Measurements from ENCODE around the gene MAST3.

MAST3 gene

GRCh38 chr19:18070181-18070580, 27.4 kb upstream of the MAST3 start:
- TF ChIP-seq USF1 (IDR thresholded peaks at IDR 0.05) (no peak), EGR1 (IDR thresholded peaks at IDR 0.05) (no peak)

GRCh38 chr19:18072335-18072734, 25.2 kb upstream of the MAST3 start:
- no peak for TF ChIP-seq CEBPB (IDR thresholded peaks at IDR 0.05)
- TF ChIP-seq ZBTB7A (IDR thresholded peaks at IDR 0.05; ENCODE audit: low read depth) = no peak
- TF ChIP-seq REST (IDR thresholded peaks at IDR 0.05; ENCODE audit: low read depth) = no peak
- TF ChIP-seq FOXM1 (IDR thresholded peaks at IDR 0.05; ENCODE audit: borderline replicate concordance, low read depth) = no peak
- no peak for TF ChIP-seq TEAD4 (IDR thresholded peaks at IDR 0.05)
- no peak for TF ChIP-seq EGR1 (IDR thresholded peaks at IDR 0.05)
- TF ChIP-seq NFIC (IDR thresholded peaks at IDR 0.05) = no peak
- no peak for TF ChIP-seq CREB1 (IDR thresholded peaks at IDR 0.05; ENCODE audit: low read depth)
- TF ChIP-seq TAF1 (IDR thresholded peaks at IDR 0.05; ENCODE audit: low read depth) = no peak

- TF ChIP-seq TEAD4 (IDR thresholded peaks at IDR 0.05) (no peak), RAD21 (IDR thresholded peaks at IDR 0.05; ENCODE audit: low read depth) (no peak), FOXM1 (IDR thresholded peaks at IDR 0.05; ENCODE audit: borderline replicate concordance, low read depth) (no peak), NFIC (IDR thresholded peaks at IDR 0.05) (no peak), CREB1 (IDR thresholded peaks at IDR 0.05; ENCODE audit: low read depth) (no peak), ZBTB7A (IDR thresholded peaks at IDR 0.05; ENCODE audit: low read depth) (no peak), YY1 (IDR thresholded peaks at IDR 0.05; ENCODE audit: low read depth) (no peak), TCF12 (IDR thresholded peaks at IDR 0.05; ENCODE audit: low read depth) (no peak), EP300 (IDR thresholded peaks at IDR 0.05; ENCODE audit: borderline replicate concordance) (no peak)
Measured at GRCh38 chr19:18073197-18073596, 24.4 kb upstream of the MAST3 start.

GRCh38 chr19:18074192-18074591, 23.4 kb upstream of the MAST3 start:
- TF ChIP-seq ZBTB7A (IDR thresholded peaks at IDR 0.05; ENCODE audit: low read depth) = no peak
- TF ChIP-seq REST (IDR thresholded peaks at IDR 0.05; ENCODE audit: low read depth) = no peak
- TF ChIP-seq EGR1 (IDR thresholded peaks at IDR 0.05) = no peak
- TF ChIP-seq NFIC (IDR thresholded peaks at IDR 0.05) = no peak
- no peak for TF ChIP-seq EP300 (IDR thresholded peaks at IDR 0.05; ENCODE audit: borderline replicate concordance)
- no peak for TF ChIP-seq CREB1 (IDR thresholded peaks at IDR 0.05; ENCODE audit: low read depth)
- no peak for TF ChIP-seq YY1 (IDR thresholded peaks at IDR 0.05; ENCODE audit: low read depth)
- no peak for TF ChIP-seq TCF12 (IDR thresholded peaks at IDR 0.05; ENCODE audit: low read depth)
- no peak for TF ChIP-seq MAX (IDR thresholded peaks at IDR 0.05)
- TF ChIP-seq CEBPB (IDR thresholded peaks at IDR 0.05) = no peak
- TF ChIP-seq TAF1 (IDR thresholded peaks at IDR 0.05; ENCODE audit: low read depth) = no peak
- no peak for TF ChIP-seq RAD21 (IDR thresholded peaks at IDR 0.05; ENCODE audit: low read depth)
- TF ChIP-seq USF1 (IDR thresholded peaks at IDR 0.05) = no peak
- TF ChIP-seq TEAD4 (IDR thresholded peaks at IDR 0.05) = no peak
- TF ChIP-seq FOXM1 (IDR thresholded peaks at IDR 0.05; ENCODE audit: borderline replicate concordance, low read depth) = no peak

- no peak for TF ChIP-seq RAD21 (IDR thresholded peaks at IDR 0.05; ENCODE audit: low read depth)
- no peak for TF ChIP-seq EGR1 (IDR thresholded peaks at IDR 0.05)
- no peak for TF ChIP-seq CEBPB (IDR thresholded peaks at IDR 0.05)
- TF ChIP-seq EP300 (IDR thresholded peaks at IDR 0.05; ENCODE audit: borderline replicate concordance) = no peak
- TF ChIP-seq NFIC (IDR thresholded peaks at IDR 0.05) = no peak
- TF ChIP-seq MAX (IDR thresholded peaks at IDR 0.05) = no peak
- TF ChIP-seq ZBTB7A (IDR thresholded peaks at IDR 0.05; ENCODE audit: low read depth) = no peak
Measured at GRCh38 chr19:18083929-18084684, 13.5 kb upstream of the MAST3 start.

- TF ChIP-seq ZBTB7A (IDR thresholded peaks at IDR 0.05; ENCODE audit: low read depth) (no peak), EP300 (IDR thresholded peaks at IDR 0.05; ENCODE audit: borderline replicate concordance) (no peak), REST (IDR thresholded peaks at IDR 0.05; ENCODE audit: low read depth) (no peak), CREB1 (IDR thresholded peaks at IDR 0.05; ENCODE audit: low read depth) (no peak), FOXM1 (IDR thresholded peaks at IDR 0.05; ENCODE audit: borderline replicate concordance, low read depth) (no peak), USF1 (IDR thresholded peaks at IDR 0.05) (no peak), RAD21 (IDR thresholded peaks at IDR 0.05; ENCODE audit: low read depth) (no peak), EGR1 (IDR thresholded peaks at IDR 0.05) (no peak), MAX (IDR thresholded peaks at IDR 0.05) (no peak), YY1 (IDR thresholded peaks at IDR 0.05; ENCODE audit: low read depth) (no peak)
Measured at GRCh38 chr19:18085702-18086457, 11.7 kb upstream of the MAST3 start.
